IMR-90 (cell line): Measurements from ENCODE around the gene FREM3. TPM values are rescaled to one million over a fixed set of nuclear protein-coding genes. Genes with fewer than 3 reads are reported as not detected.

Experiments used
- ATAC-seq: fragments of 200-7000 bp; cut with Tn5 transposase; 2 replicates; pipeline ENCODE4 v1.9.1; 2020; ENCODE audit warnings: low read depth, mild to moderate bottlenecking, moderate library complexity
- BruUV-seq: library from RNA; stranded (reverse); fragments of 400-500 nt; replicated peaks from 2 replicates; lab custom pipeline; 2021; lab: Mats Ljungman, UMichigan
- CTCF ChIA-PET: fragments of 300-600 bp; formaldehyde crosslinking; extraction: SDS; loops from one replicate; lab custom pipeline; 2021; ENCODE audit warnings: antibody characterized with exemption; lab: Yijun Ruan, JAX
- POLR2A ChIA-PET: fragments of 300-600 bp; sonication (Branson Sonifier 250); formaldehyde crosslinking; loops from one replicate; lab custom pipeline; 2022; ENCODE audit warnings: antibody characterized with exemption; ENCODE audit not compliant: unreplicated experiment; lab: Charles Lee
- DNase-seq: peaks from one replicate; pipeline ENCODE4 v3.0.0; 2013
- H2AFZ ChIP-seq: replicated peaks from 2 replicates; pipeline ENCODE3; 2013; ENCODE audit warnings: low read length, mild to moderate bottlenecking; ENCODE audit not compliant: poor library complexity
- H2AK5ac ChIP-seq: 2 replicates; pipeline ENCODE4 v1.6.1; 2013; ENCODE audit warnings: low read depth, low read length, inconsistent platforms
- H2AK9ac ChIP-seq: replicated peaks from 2 replicates; pipeline ENCODE3; 2013; ENCODE audit warnings: mild to moderate bottlenecking, low read depth, low read length, moderate library complexity; ENCODE audit not compliant: poor library complexity
- H2BK120ac ChIP-seq: 2 replicates; pipeline ENCODE4 v1.6.1; 2013; ENCODE audit warnings: low read depth, low read length, inconsistent platforms
- H2BK15ac ChIP-seq: 3 replicates; pipeline ENCODE4 v1.6.1; 2013; ENCODE audit warnings: low read depth, low read length, inconsistent platforms
- H2BK20ac ChIP-seq: 2 replicates; pipeline ENCODE4 v1.6.1; 2013; ENCODE audit warnings: low read depth, mild to moderate bottlenecking, inconsistent platforms, low read length, moderate library complexity
- H2BK5ac ChIP-seq: 2 replicates; pipeline ENCODE4 v1.6.1; 2013; ENCODE audit warnings: mild to moderate bottlenecking, low read depth, low read length, inconsistent platforms; ENCODE audit not compliant: poor library complexity, severe bottlenecking
- H3K14ac ChIP-seq: replicated peaks from 2 replicates; pipeline ENCODE4 v1.6.1; 2013; ENCODE audit warnings: low read depth, low read length, inconsistent platforms
- H3K18ac ChIP-seq: 2 replicates; pipeline ENCODE4 v1.6.1; 2013; ENCODE audit warnings: low read depth, low read length, control low read depth
- H3K23ac ChIP-seq: 2 replicates; pipeline ENCODE4 v1.6.1; 2013; ENCODE audit warnings: low read depth, low read length, inconsistent platforms
- H3K27ac ChIP-seq: 2 replicates; pipeline ENCODE4 v1.5.1; 2013; ENCODE audit warnings: mild to moderate bottlenecking, control low read depth, low read length; ENCODE audit not compliant: insufficient read depth
- H3K27me3 ChIP-seq: 2 replicates; pipeline ENCODE4 v1.6.1; 2013; ENCODE audit warnings: low read length; ENCODE audit not compliant: control insufficient read depth, insufficient read depth
- H3K36me3 ChIP-seq: 2 replicates; pipeline ENCODE4 v1.6.1; 2013; ENCODE audit warnings: low read length, mixed read lengths; ENCODE audit not compliant: control insufficient read depth, insufficient read depth
- H3K4ac ChIP-seq: 2 replicates; pipeline ENCODE4 v1.6.1; 2013; ENCODE audit warnings: low read depth, low read length, inconsistent platforms
- H3K4me1 ChIP-seq: 2 replicates; pipeline ENCODE4 v1.6.1; 2013; ENCODE audit warnings: low read length, mixed read lengths; ENCODE audit not compliant: control insufficient read depth, insufficient read depth
- H3K4me2 ChIP-seq: 2 replicates; pipeline ENCODE4 v1.6.1; 2013; ENCODE audit warnings: low read depth, mild to moderate bottlenecking, control low read depth, low read length, moderate library complexity
- H3K4me3 ChIP-seq: 2 replicates; pipeline ENCODE4 v1.5.1; 2013; ENCODE audit warnings: low read depth, mild to moderate bottlenecking, control low read depth, low read length, moderate library complexity; ENCODE audit not compliant: insufficient read depth
- H3K56ac ChIP-seq: 2 replicates; pipeline ENCODE4 v1.6.1; 2013; ENCODE audit warnings: low read length, inconsistent platforms; ENCODE audit not compliant: insufficient read depth; ENCODE audit errors: extremely low read depth
- H3K79me1 ChIP-seq, 2 experiments: 2 replicates each; pipeline ENCODE4 v1.6.1; 2013; ENCODE audit warnings: low read length in 2 of 2, inconsistent platforms in 1 of 2, low read depth in 1 of 2
- H3K9ac ChIP-seq: 2 replicates; pipeline ENCODE4 v1.6.1; 2013; ENCODE audit warnings: low read depth, low read length, control low read depth
- H3K9me1 ChIP-seq: 2 replicates; pipeline ENCODE4 v1.6.1; 2013; ENCODE audit warnings: low read length, inconsistent platforms; ENCODE audit not compliant: insufficient read depth
- H3K9me3 ChIP-seq: 2 replicates; pipeline ENCODE4 v1.6.1; 2013; ENCODE audit warnings: low read length; ENCODE audit not compliant: control insufficient read depth, insufficient read depth
- H4K20me1 ChIP-seq: 2 replicates; pipeline ENCODE4 v1.6.1; 2013; ENCODE audit warnings: low read length, inconsistent platforms; ENCODE audit not compliant: insufficient read depth
- H4K5ac ChIP-seq: 2 replicates; pipeline ENCODE4 v1.6.1; 2013; ENCODE audit warnings: mild to moderate bottlenecking, low read depth, low read length, control low read depth
- H4K8ac ChIP-seq, 2 experiments: 2 replicates each; pipeline ENCODE4 v1.6.1; 2013; ENCODE audit warnings: low read depth in 2 of 2, low read length in 2 of 2, control low read depth in 1 of 2, inconsistent platforms in 1 of 2
- H4K91ac ChIP-seq: 2 replicates; pipeline ENCODE4 v1.6.1; 2013; ENCODE audit warnings: low read depth, low read length, inconsistent platforms; ENCODE audit not compliant: insufficient read depth
- BHLHE40 ChIP-seq: fragments of 150-350 bp; IDR thresholded peaks from 2 replicates; pipeline ENCODE4 v1.6.1; 2016; ENCODE audit warnings: mild to moderate bottlenecking, low read depth, low read length
- CEBPB ChIP-seq: IDR thresholded peaks from 2 replicates; pipeline ENCODE4 v1.6.1; 2012; ENCODE audit warnings: low read depth, low read length, improper control_type of control experiment
- CHD1 ChIP-seq: IDR thresholded peaks from 2 replicates; pipeline ENCODE4 v1.6.1; 2012; ENCODE audit warnings: low read depth, low read length, improper control_type of control experiment
- CTCF ChIP-seq: conservative IDR thresholded peaks from 2 replicates; pipeline ENCODE4 v1.5.1; 2012; ENCODE audit warnings: mild to moderate bottlenecking, low read depth, low read length, improper control_type of control experiment
- ELK1 ChIP-seq: fragments of 150-350 bp; IDR thresholded peaks from 2 replicates; pipeline ENCODE4 v1.6.1; 2016; ENCODE audit warnings: low read depth, mild to moderate bottlenecking, low read length, moderate library complexity, borderline replicate concordance
- FOS ChIP-seq: fragments of 150-350 bp; IDR thresholded peaks from 2 replicates; pipeline ENCODE4 v1.6.1; 2016; ENCODE audit warnings: low read depth, low read length
- MAFK ChIP-seq: IDR thresholded peaks from 2 replicates; pipeline ENCODE4 v1.6.1; 2012; ENCODE audit warnings: low read depth, low read length, improper control_type of control experiment
- MAZ ChIP-seq: IDR thresholded peaks from 2 replicates; pipeline ENCODE4 v1.6.1; 2012; ENCODE audit warnings: low read depth, mild to moderate bottlenecking, low read length, improper control_type of control experiment, moderate library complexity, borderline replicate concordance
- MXI1 ChIP-seq: IDR thresholded peaks from 2 replicates; pipeline ENCODE4 v1.6.1; 2012; ENCODE audit warnings: low read depth, mild to moderate bottlenecking, low read length, moderate library complexity, borderline replicate concordance
- NFE2L2 ChIP-seq: fragments of 150-350 bp; IDR thresholded peaks from 2 replicates; pipeline ENCODE4 v1.6.1; 2016; ENCODE audit warnings: low read depth, mild to moderate bottlenecking, low read length
- POLR2A ChIP-seq: IDR thresholded peaks from 2 replicates; pipeline ENCODE4 v1.6.1; 2012; ENCODE audit warnings: mild to moderate bottlenecking, low read depth, low read length
- RAD21 ChIP-seq: IDR thresholded peaks from 2 replicates; pipeline ENCODE4 v1.6.1; 2012; ENCODE audit warnings: low read length, improper control_type of control experiment
- RCOR1 ChIP-seq: IDR thresholded peaks from 2 replicates; pipeline ENCODE4 v1.6.1; 2012; ENCODE audit warnings: mild to moderate bottlenecking, low read length, improper control_type of control experiment; ENCODE audit not compliant: insufficient replicate concordance
- RFX5 ChIP-seq: IDR thresholded peaks from 2 replicates; pipeline ENCODE4 v1.8.0; 2012; ENCODE audit warnings: low read depth, mild to moderate bottlenecking, low read length, moderate library complexity
- USF2 ChIP-seq: fragments of 150-350 bp; IDR thresholded peaks from 2 replicates; pipeline ENCODE4 v1.6.1; 2017; ENCODE audit warnings: mild to moderate bottlenecking, antibody characterized with exemption, low read length, low read depth
- WGBS, 2 experiments: methylation state at CpG; one replicate each; pipeline versions ENCODE4 v1.1.5 to v1.1.7; 2013; ENCODE audit warnings: missing lambda C conversion rate in 2 of 2; ENCODE audit not compliant: insufficient read length in 1 of 2; ENCODE audit errors: extremely low coverage in 2 of 2; 5-methylcytosine and 5-hydroxymethylcytosine counted together
- dilution Hi-C: fragments of 300-500 bp; cut with HindIII; formaldehyde crosslinking; loops from one replicate; pipeline ENCODE4 v1.14.3; 2018; ENCODE audit warnings: low sequenced_read_pairs; ENCODE audit not compliant: unreplicated experiment
- in situ Hi-C: fragments of 300-500 bp; cut with MboI; formaldehyde crosslinking; loops from 3 replicates; pipeline ENCODE4 v1.14.3; 2019; ENCODE audit warnings: low sequenced_read_pairs, inconsistent platforms, mixed read lengths
- intact Hi-C: fragments of 100-400 bp; cut with micrococcal nuclease; formaldehyde crosslinking; loops from 2 replicates; pipeline ENCODE4 v1.10.0; 2022
- polyA plus RNA-seq, 3 experiments: library from polyadenylated mRNA; depleted of rRNA; stranded (reverse); fragments of >200 nt; gene quantifications; 2 replicates each; pipeline ENCODE4 v1.2.3, GENCODE V29; 2012; ENCODE audit warnings: low replicate concordance in 1 of 3
- total RNA-seq: library from RNA; depleted of rRNA; stranded (reverse); fragments of >200 nt; gene quantifications from 2 replicates; pipeline ENCODE4 v1.2.3, GENCODE V29; 2012

FREM3 gene
- total and polyA plus RNA-seq, 2 of the 4 experiments (the other 2 are of a cell fraction), result not detected

GRCh38 chr4:143554728-143555597 is 145.5 kb downstream of the FREM3 start:
- in situ Hi-C loops, result no loop called here
- peaks cover 10% of the 10 kb centered on the region for H3K36me3 ChIP-seq
- no peak overlapping the region for H3K14ac ChIP-seq
- ChIA-PET POLR2A (no interaction called here), CTCF (interaction anchor here (0.6 kb wide), 1 partner anchor 196 kb away, joined by 3 read pairs; no protein-coding TSS in a partner anchor)
- no peaks in the 10 kb centered on the region for H4K20me1 ChIP-seq
- no peak overlapping the region for H3K4me3 ChIP-seq
- H2AK5ac ChIP-seq, result no peak overlapping the region
- no peaks in the 10 kb centered on the region for H3K4me1 ChIP-seq
- WGBS, 2 experiments, result 67% methylated on average over 3 of the region's 4 CpGs; no CpG with 5 or more reads in 1 of the 2 experiments
- no peak overlapping the region for H4K5ac ChIP-seq
- intact Hi-C loops, result no loop called here
- H2BK15ac ChIP-seq, result no peak overlapping the region
- no peak overlapping the region for H3K9ac ChIP-seq
- H3K9me3 ChIP-seq, result no peaks in the 10 kb centered on the region
- dilution Hi-C loops, result no loop called here
- no peak overlapping the region for H2BK20ac ChIP-seq
- no peak overlapping the region for H3K18ac ChIP-seq
- no peak overlapping the region for H2BK120ac ChIP-seq
- no peak overlapping the region for H2AFZ ChIP-seq
- H2BK5ac ChIP-seq, result no peak overlapping the region
- no peaks in the 10 kb centered on the region for H3K27me3 ChIP-seq
- no peak overlapping the region for H3K4me2 ChIP-seq
- no TSS peak for BruUV-seq
- H4K8ac ChIP-seq, result no peak overlapping the region
- H3K79me1 ChIP-seq, result 0 out of 4 replicates have a peak, but pooled peaks cover 3 to 4% of the 10 kb centered on the region in 2 experiments
- H3K4ac ChIP-seq, result no peak overlapping the region
- no peak overlapping the region for H4K91ac ChIP-seq
- no peak overlapping the region for H2AK9ac ChIP-seq
- H3K27ac ChIP-seq, result no peak overlapping the region
- H3K9me1 ChIP-seq, result peaks cover 5% of the 10 kb centered on the region
- no peak overlapping the region for H3K23ac ChIP-seq
- no peak overlapping the region for H3K56ac ChIP-seq
- no peak for ATAC-seq
- DNase-seq, result no peak
- TF ChIP-seq FOS, result no peak
- no peak for TF ChIP-seq CTCF
- no peak for TF ChIP-seq MAFK
- no peak for TF ChIP-seq MXI1
- no peak for TF ChIP-seq ELK1
- no peak for TF ChIP-seq RFX5
- no peak for TF ChIP-seq CHD1
- TF ChIP-seq USF2, result no peak
- no peak for TF ChIP-seq RCOR1
- TF ChIP-seq NFE2L2, result no peak
- no peak for TF ChIP-seq BHLHE40
- TF ChIP-seq POLR2A, result no peak
- TF ChIP-seq CEBPB, result no peak
- TF ChIP-seq RAD21, result no peak
- TF ChIP-seq MAZ, result no peak
